ENCODE data around the gene IFNG-AS1.
A peak's percentile ranks its signal among the peaks of the same experiment; 100 is the strongest.

Gene IFNG-AS1

DNA sequence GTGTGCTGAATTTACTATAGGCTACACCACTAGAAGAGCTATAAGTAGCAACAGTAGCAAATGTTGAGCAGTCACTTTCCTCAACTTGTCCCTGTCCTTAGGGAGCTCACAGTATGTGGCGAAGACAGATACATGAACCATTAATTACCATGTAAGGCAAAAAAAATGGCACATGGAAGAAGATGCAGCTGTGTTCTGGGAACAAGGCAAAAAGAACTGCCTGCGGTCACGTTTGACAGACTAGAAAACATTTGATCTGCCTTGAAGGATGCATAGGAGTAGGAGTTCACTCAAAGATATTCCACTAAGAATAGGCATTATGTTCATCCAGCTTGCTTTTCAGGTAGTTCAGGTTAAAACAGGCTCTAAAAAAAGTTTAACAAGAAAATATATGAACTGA is 46.5 kb upstream of the IFNG-AS1 start:
- Histone ChIP-seq H3K9ac (ENCODE audit: low read length) (no peak overlapping the region), H3K79me2 (ENCODE audit: insufficient read depth, low read length) (no peaks in the 10 kb centered on the region), H3K4me2 (ENCODE audit: low read length) (no peak overlapping the region), H3K4me1 (ENCODE audit: insufficient read depth, low read length, severe bottlenecking) (no peaks in the 10 kb centered on the region), H3K27me3 (ENCODE audit: insufficient read depth, low read length) (no peaks in the 10 kb centered on the region), H2AFZ (ENCODE audit: low read length) (no peak overlapping the region), H3K27ac (ENCODE audit: low read depth, low read length, poor library complexity, severe bottlenecking) (no peak overlapping the region), H4K20me1 (ENCODE audit: insufficient read depth, low read length) (no peaks in the 10 kb centered on the region), H3K4me3 (ENCODE audit: low read depth, low read length, poor library complexity, severe bottlenecking) (no peak overlapping the region), H3K9me2 (ENCODE audit: low read depth, low read length) (no peaks in the 10 kb centered on the region), H3K9me3 (ENCODE audit: low read length) (no peaks in the 10 kb centered on the region), H3K36me3 (ENCODE audit: insufficient read depth, low read length) (no peaks in the 10 kb centered on the region), H3F3A (ENCODE audit: insufficient read depth, low read length) (no peaks in the 10 kb centered on the region)
- no peak for TF ChIP-seq EZH2 (IDR thresholded peaks at IDR 0.05; ENCODE audit: borderline replicate concordance, low read length)
- TF ChIP-seq, protein P1, sequence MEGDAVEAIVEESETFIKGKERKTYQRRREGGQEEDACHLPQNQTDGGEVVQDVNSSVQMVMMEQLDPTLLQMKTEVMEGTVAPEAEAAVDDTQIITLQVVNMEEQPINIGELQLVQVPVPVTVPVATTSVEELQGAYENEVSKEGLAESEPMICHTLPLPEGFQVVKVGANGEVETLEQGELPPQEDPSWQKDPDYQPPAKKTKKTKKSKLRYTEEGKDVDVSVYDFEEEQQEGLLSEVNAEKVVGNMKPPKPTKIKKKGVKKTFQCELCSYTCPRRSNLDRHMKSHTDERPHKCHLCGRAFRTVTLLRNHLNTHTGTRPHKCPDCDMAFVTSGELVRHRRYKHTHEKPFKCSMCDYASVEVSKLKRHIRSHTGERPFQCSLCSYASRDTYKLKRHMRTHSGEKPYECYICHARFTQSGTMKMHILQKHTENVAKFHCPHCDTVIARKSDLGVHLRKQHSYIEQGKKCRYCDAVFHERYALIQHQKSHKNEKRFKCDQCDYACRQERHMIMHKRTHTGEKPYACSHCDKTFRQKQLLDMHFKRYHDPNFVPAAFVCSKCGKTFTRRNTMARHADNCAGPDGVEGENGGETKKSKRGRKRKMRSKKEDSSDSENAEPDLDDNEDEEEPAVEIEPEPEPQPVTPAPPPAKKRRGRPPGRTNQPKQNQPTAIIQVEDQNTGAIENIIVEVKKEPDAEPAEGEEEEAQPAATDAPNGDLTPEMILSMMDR (IDR thresholded peaks at IDR 0.05; ENCODE audit: low read length), result no peak

DNA sequence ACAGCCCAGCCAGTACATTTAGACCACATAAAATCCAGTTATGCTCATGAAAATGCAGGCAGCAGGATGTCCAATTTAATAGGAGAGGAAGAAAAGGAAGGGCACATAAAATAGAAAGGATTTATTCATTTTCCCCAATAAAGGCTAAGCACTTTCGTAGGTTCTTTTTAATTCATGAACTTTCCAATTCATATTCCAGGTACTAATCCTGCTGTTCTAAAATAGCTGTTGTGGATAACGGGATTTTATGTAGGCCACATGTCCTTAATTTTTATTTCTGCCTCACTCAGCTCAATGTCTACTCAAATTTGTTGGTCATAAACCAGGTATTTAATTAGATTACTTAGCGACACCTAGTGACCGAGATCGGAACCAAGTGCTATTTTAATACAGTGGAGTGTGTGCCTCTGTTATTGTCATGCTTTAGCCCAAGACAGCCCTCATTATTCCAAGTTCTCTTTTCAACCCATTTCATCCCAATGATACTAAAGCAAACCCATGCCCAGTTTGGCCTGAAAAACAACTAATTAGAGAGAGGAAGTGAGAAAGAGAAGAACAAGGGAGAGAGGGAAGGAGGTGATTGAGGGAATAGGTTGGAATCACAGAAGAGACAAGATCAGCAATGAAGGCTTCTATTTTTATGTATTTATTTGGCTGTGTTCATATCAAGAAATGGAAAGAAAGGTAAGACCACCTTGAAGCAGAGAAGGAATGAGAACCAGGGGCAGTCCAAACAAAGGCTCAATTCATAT is 45.9 kb upstream of the IFNG-AS1 start:
- no peak overlapping the region for H2AFZ ChIP-seq (ENCODE audit: low read length)
- no peak overlapping the region for H3K4me3 ChIP-seq (ENCODE audit: low read depth, low read length, poor library complexity, severe bottlenecking)
- H3K9me3 ChIP-seq (ENCODE audit: low read length), result no peaks in the 10 kb centered on the region
- no peak overlapping the region for H3K27ac ChIP-seq (ENCODE audit: low read depth, low read length, poor library complexity, severe bottlenecking)
- TF ChIP-seq, protein P1 (IDR thresholded peaks at IDR 0.05; ENCODE audit: low read length), result peak; percentile 71
- no peak for TF ChIP-seq EZH2 (IDR thresholded peaks at IDR 0.05; ENCODE audit: borderline replicate concordance, low read length)
- no peaks in the 10 kb centered on the region for H4K20me1 ChIP-seq (ENCODE audit: insufficient read depth, low read length)
- H3K36me3 ChIP-seq (ENCODE audit: insufficient read depth, low read length), result no peaks in the 10 kb centered on the region
- no peak overlapping the region for H3K4me2 ChIP-seq (ENCODE audit: low read length)
- H3K9me2 ChIP-seq (ENCODE audit: low read depth, low read length), result no peaks in the 10 kb centered on the region
- no peak overlapping the region for H3K9ac ChIP-seq (ENCODE audit: low read length)
- H3K4me1 ChIP-seq (ENCODE audit: insufficient read depth, low read length, severe bottlenecking), result no peaks in the 10 kb centered on the region
- H3K79me2 ChIP-seq (ENCODE audit: insufficient read depth, low read length), result no peaks in the 10 kb centered on the region
- no peaks in the 10 kb centered on the region for H3K27me3 ChIP-seq (ENCODE audit: insufficient read depth, low read length)
- no peaks in the 10 kb centered on the region for H3F3A ChIP-seq (ENCODE audit: insufficient read depth, low read length)

- Histone ChIP-seq H4K20me1 (ENCODE audit: insufficient read depth, low read length) (no peaks in the 10 kb centered on the region), H3K79me2 (ENCODE audit: insufficient read depth, low read length) (no peaks in the 10 kb centered on the region)
- no peak for TF ChIP-seq EZH2 (IDR thresholded peaks at IDR 0.05; ENCODE audit: borderline replicate concordance, low read length)
- TF ChIP-seq, protein P1 (IDR thresholded peaks at IDR 0.05; ENCODE audit: low read length), result no peak
These were observed 45.2 kb upstream of the IFNG-AS1 start for GRCh38 chr12:67944093-67944492.

More at GRCh38 chr12:67944093-67944492, 45.2 kb upstream of the IFNG-AS1 start:
- Histone ChIP-seq H3K4me2 (ENCODE audit: low read length) (no peak overlapping the region), H3K27ac (ENCODE audit: low read depth, low read length, poor library complexity, severe bottlenecking) (no peak overlapping the region), H3K36me3 (ENCODE audit: insufficient read depth, low read length) (no peaks in the 10 kb centered on the region), H3K4me3 (ENCODE audit: low read depth, low read length, poor library complexity, severe bottlenecking) (no peak overlapping the region), H3K27me3 (ENCODE audit: insufficient read depth, low read length) (no peaks in the 10 kb centered on the region), H3K4me1 (ENCODE audit: insufficient read depth, low read length, severe bottlenecking) (no peaks in the 10 kb centered on the region), H3K9ac (ENCODE audit: low read length) (no peak overlapping the region), H3K9me3 (ENCODE audit: low read length) (no peaks in the 10 kb centered on the region), H2AFZ (ENCODE audit: low read length) (no peak overlapping the region), H3F3A (ENCODE audit: insufficient read depth, low read length) (no peaks in the 10 kb centered on the region), H3K9me2 (ENCODE audit: low read depth, low read length) (no peaks in the 10 kb centered on the region)

Measured in OCI-LY1 (cell line).